KMS-11 (cell line): ENCODE measurements around the gene VSTM2B.

ENCODE experiments used
- H2AFZ ChIP-seq: fragments of 200-600 bp; sonication (generic); 2 replicates; pipeline ENCODE4 v1.6.1; 2016; ENCODE audit warnings: antibody characterized with exemption, mixed run types, low read depth
- H3K27ac ChIP-seq: fragments of 200-600 bp; sonication (generic); 2 replicates; pipeline ENCODE4 v1.6.1; 2016; ENCODE audit warnings: mild to moderate bottlenecking, mixed run types
- H3K27me3 ChIP-seq: fragments of 200-600 bp; sonication (generic); 2 replicates; pipeline ENCODE4 v1.6.1; 2017; ENCODE audit warnings: mild to moderate bottlenecking, low read depth, mixed run types, moderate library complexity; ENCODE audit not compliant: insufficient read depth
- H3K36me3 ChIP-seq: fragments of 200-600 bp; sonication (generic); 2 replicates; pipeline ENCODE4 v1.6.1; 2017; ENCODE audit warnings: mild to moderate bottlenecking, mixed run types; ENCODE audit not compliant: insufficient read depth
- H3K4me1 ChIP-seq: fragments of 200-600 bp; sonication (generic); 2 replicates; pipeline ENCODE4 v1.6.1; 2016; ENCODE audit warnings: mild to moderate bottlenecking, low read depth, mixed run types; ENCODE audit not compliant: poor library complexity, severe bottlenecking
- H3K4me2 ChIP-seq: fragments of 200-600 bp; sonication (generic); 2 replicates; pipeline ENCODE4 v1.7.0; 2016; ENCODE audit warnings: mild to moderate bottlenecking, mixed run types
- H3K4me3 ChIP-seq: fragments of 200-600 bp; sonication (generic); IDR thresholded peaks from 2 replicates; pipeline ENCODE4 v1.6.1; 2017; ENCODE audit warnings: low read depth, low read length, mixed read lengths; ENCODE audit not compliant: insufficient read depth
- H3K79me2 ChIP-seq: fragments of 200-600 bp; sonication (generic); 2 replicates; pipeline ENCODE4 v1.6.1; 2016; ENCODE audit warnings: low read depth, mixed run types; ENCODE audit not compliant: insufficient read depth
- H3K9ac ChIP-seq: fragments of 200-600 bp; sonication (generic); 2 replicates; pipeline ENCODE4 v1.6.1; 2016; ENCODE audit warnings: mild to moderate bottlenecking, mixed run types
- H4K20me1 ChIP-seq: fragments of 200-600 bp; sonication (generic); 2 replicates; pipeline ENCODE4 v1.6.1; 2016; ENCODE audit warnings: mild to moderate bottlenecking, mixed run types; ENCODE audit not compliant: insufficient read depth
- CTCF ChIP-seq: fragments of 200-600 bp; sonication (generic); conservative IDR thresholded peaks from 2 replicates; pipeline ENCODE4 v1.6.1; 2017; ENCODE audit warnings: low read depth, mild to moderate bottlenecking, antibody characterized with exemption, low read length, moderate library complexity, mixed read lengths

Gene VSTM2B

GRCh38 chr19:29538146-29538545, 12.4 kb downstream of the VSTM2B start:
- no peaks in the 10 kb centered on the region for H3K4me1 ChIP-seq
- no peak overlapping the region for H2AFZ ChIP-seq
- H4K20me1 ChIP-seq, result no peaks in the 10 kb centered on the region
- no peak for TF ChIP-seq CTCF
- no peaks in the 10 kb centered on the region for H3K79me2 ChIP-seq
- H3K27me3 ChIP-seq, result 0 out of 2 replicates have a peak, but pooled peaks cover 4% of the 10 kb centered on the region
- no peak overlapping the region for H3K4me3 ChIP-seq
- H3K27ac ChIP-seq, result no peak overlapping the region
- H3K36me3 ChIP-seq, result no peaks in the 10 kb centered on the region
- H3K4me2 ChIP-seq, result no peak overlapping the region
- H3K9ac ChIP-seq, result no peak overlapping the region

- no peaks in the 10 kb centered on the region for H3K4me1 ChIP-seq
- 0 out of 2 replicates have a peak, but pooled peaks cover 4% of the 10 kb centered on the region for H3K27me3 ChIP-seq
- no peak overlapping the region for H3K9ac ChIP-seq
- no peaks in the 10 kb centered on the region for H3K36me3 ChIP-seq
- H2AFZ ChIP-seq, result no peak overlapping the region
- no peak overlapping the region for H3K4me3 ChIP-seq
- TF ChIP-seq CTCF, result no peak
- no peaks in the 10 kb centered on the region for H4K20me1 ChIP-seq
- H3K27ac ChIP-seq, result no peak overlapping the region
- H3K4me2 ChIP-seq, result no peak overlapping the region
- no peaks in the 10 kb centered on the region for H3K79me2 ChIP-seq
These were observed 12.9 kb downstream of the VSTM2B start for GRCh38 chr19:29538651-29539050.

GRCh38 chr19:29539131-29539530, 13.3 kb downstream of the VSTM2B start:
- Histone ChIP-seq H3K9ac (no peak overlapping the region), H3K79me2 (no peaks in the 10 kb centered on the region), H3K27me3 (0 out of 2 replicates have a peak, but pooled peaks cover 4% of the 10 kb centered on the region), H3K36me3 (no peaks in the 10 kb centered on the region), H3K4me1 (no peaks in the 10 kb centered on the region), H3K4me3 (no peak overlapping the region), H3K4me2 (no peak overlapping the region), H2AFZ (no peak overlapping the region), H4K20me1 (no peaks in the 10 kb centered on the region), H3K27ac (no peak overlapping the region)
- no peak for TF ChIP-seq CTCF

GRCh38 chr19:29539670-29540069, 13.9 kb downstream of the VSTM2B start:
- no peak overlapping the region for H3K27ac ChIP-seq
- no peak overlapping the region for H3K4me2 ChIP-seq
- TF ChIP-seq CTCF, result no peak
- no peak overlapping the region for H3K9ac ChIP-seq
- no peaks in the 10 kb centered on the region for H3K79me2 ChIP-seq
- 0 out of 2 replicates have a peak, but pooled peaks cover 4% of the 10 kb centered on the region for H3K27me3 ChIP-seq
- H4K20me1 ChIP-seq, result no peaks in the 10 kb centered on the region
- H2AFZ ChIP-seq, result no peak overlapping the region
- no peaks in the 10 kb centered on the region for H3K36me3 ChIP-seq
- no peak overlapping the region for H3K4me3 ChIP-seq
- no peaks in the 10 kb centered on the region for H3K4me1 ChIP-seq
